ENCODE data around the gene TNFRSF14.

- no peak for TF ChIP-seq CTCF (IDR thresholded peaks at IDR 0.05)
- TF ChIP-seq POLR2A (IDR thresholded peaks at IDR 0.05) = no peak
Observed at GRCh38 chr1:2594641-2595131, 38.5 kb downstream of the TNFRSF14 start.

All from body of pancreas (tissue), 4 donors.